ENCODE results near the gene PAK5.

Gene PAK5

DNA sequence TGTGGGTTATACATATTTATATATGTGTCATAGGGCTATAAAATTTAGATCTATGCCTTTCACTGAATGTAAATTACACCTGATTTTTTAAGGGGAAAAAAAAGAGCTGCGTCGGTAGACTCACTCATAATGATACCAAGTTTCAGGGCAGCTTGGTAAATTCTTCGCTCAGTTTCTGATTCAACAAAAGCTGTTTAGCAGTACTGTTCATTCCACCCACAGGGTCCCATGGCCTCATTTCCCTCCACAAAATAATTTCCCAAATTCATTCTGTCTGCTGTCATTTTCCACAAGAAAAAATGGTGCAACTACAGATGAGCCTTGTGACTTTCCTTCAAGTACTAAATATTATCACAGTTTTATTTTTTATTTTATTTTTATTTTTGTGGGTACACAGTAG lies 63.7 kb downstream of the PAK5 start:
- FAIRE-seq = no peak

- no peak for FAIRE-seq
These were observed 68.9 kb downstream of the PAK5 start for GRCh38 chr20:9769954-9770353.

DNA sequence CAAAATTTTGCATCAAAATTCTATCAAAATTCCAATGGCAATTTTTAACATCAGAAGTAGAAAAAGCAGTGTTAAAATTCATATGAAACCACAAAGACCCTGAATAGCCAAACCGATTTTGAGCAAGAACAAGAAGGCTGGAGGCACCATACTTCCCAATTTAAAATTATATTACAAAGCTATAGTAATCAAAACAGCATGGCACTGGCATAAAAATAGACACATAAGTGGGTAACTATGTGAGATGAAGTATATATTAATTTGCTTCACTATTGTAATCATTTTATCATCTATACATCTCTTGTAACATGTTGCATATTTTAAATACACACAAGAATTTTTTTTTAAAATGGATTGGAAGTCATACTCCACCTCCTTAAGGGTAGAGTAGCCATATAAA lies 77.4 kb downstream of the PAK5 start:
- no peak for FAIRE-seq

DNA sequence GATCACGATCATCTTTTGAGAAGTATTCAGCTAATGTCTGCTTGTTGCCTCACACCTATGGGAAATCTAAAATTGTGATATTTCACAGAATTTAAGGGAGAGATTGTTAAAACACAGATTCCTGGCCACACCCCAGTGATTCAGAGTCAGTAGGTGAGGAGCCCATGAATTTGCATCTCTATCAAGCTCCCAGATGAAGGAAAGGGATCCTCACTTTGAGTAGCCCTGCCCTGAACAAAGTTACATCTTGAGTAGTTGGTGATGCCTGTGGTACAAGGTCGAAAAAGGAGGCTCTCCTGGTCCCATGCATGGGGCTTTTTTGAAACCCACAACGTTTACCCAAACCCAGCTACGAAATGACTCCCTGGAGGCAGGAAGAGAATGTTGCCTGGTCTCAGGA lies 79.5 kb downstream of the PAK5 start:
- FAIRE-seq = no peak

GRCh38 chr20:9758752-9759151 lies 80.1 kb downstream of the PAK5 start:
- FAIRE-seq = no peak

- no peak for FAIRE-seq
These were observed 82.2 kb downstream of the PAK5 start for GRCh38 chr20:9756660-9757059.

DNA sequence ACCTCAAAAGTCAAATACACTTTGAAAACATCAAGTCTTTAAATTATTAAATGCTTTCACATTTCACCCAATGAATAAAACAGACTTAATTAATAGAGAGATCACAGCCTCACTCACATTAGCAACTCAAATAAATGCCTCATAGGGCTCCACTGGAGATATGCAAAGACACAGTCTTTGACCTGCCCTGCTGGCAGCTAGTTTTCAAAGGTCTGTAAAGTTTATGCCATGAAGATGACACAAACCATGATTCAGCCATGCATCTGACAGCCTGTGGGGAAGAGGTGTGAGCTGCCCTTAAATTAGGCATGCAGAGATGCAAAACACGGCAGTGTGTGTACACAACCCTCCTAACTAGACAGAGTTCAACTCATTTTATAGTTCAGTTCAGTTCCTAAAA lies 83.6 kb downstream of the PAK5 start:
- no peak for FAIRE-seq

GRCh38 chr20:9744551-9744950 lies 94.3 kb downstream of the PAK5 start:
- no peak for FAIRE-seq

- FAIRE-seq = no peak
These were observed 95.0 kb downstream of the PAK5 start for GRCh38 chr20:9743871-9744270.

- FAIRE-seq = no peak
These were observed 96.1 kb downstream of the PAK5 start for GRCh38 chr20:9742821-9743220.

DNA sequence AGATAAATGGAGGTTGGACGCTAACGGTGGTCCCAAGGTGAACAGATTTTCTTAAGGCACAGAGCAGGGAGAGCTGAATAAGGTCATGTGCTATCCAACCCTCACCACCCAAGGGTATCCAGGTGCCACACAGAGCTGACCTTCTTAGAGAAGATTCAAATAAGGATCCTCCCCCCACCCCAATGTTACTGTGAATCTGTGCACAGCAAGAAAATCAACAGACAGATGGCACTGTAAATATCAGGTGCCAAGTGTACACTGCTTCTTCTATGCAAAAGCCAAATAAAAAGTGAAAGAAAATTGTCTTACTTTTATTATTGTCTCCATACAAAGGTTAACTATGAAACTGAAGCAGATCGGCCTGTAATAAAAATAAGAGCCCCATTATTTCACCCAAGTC lies 96.9 kb downstream of the PAK5 start:
- FAIRE-seq = no peak

GRCh38 chr20:9740486-9740885 lies 98.4 kb downstream of the PAK5 start:
- no peak for FAIRE-seq

- no peak for FAIRE-seq
These were observed 98.9 kb downstream of the PAK5 start for GRCh38 chr20:9739991-9740390.

- no peak for FAIRE-seq
These were observed 102.5 kb downstream of the PAK5 start for GRCh38 chr20:9736373-9736772.

DNA sequence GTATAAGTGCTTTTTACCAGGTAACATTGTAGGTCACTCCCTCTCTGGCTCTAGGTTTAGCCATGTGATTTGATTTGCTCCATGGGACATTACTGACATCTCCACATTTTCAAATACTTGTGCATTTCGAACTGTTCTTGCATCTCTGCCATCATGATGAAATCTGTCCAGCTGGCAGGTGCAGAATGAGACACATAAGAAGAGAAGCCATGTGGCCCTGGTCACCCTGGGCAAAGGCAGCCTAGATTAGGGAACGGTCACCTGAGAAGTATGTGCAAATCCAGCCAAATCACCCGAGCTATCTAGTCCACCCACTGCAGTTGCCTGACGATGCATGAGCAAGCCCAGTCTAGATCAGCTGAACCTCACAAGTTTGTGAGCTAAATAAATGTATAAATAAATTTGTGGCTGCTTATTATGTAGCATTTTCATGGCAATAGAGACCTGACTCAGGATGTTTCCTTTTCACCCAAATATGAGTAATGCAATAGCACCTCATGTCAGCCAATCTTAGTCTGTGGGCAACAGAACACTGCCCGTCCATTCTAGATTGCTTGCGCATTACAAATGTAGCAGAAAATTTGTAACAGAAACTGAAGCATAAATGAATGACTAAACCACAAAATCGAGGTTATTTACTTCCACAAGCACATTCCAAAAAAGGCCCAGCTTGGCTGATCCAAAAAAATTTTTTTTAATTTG lies 115.2 kb downstream of the PAK5 start:
- no peak for FAIRE-seq

DNA sequence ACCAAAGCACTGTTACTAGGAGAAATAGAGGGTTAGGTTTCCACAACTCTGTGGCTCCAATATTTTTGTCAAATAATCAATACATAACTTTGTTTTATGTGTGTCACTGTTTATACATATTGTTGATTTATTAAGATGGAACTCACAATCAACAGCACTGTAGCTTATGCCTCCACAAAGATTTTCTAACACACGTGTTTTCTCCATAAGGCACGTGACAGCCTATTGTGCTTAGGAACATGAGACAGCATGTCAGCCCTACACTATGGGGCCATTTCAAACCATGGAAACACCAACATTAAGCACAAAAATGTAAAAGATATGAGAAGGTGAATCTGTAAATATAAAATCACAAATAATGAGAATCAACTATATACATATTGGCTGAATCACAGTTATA lies 127.0 kb downstream of the PAK5 start:
- no peak for FAIRE-seq

- no peak for FAIRE-seq
These were observed 128.2 kb downstream of the PAK5 start for GRCh38 chr20:9710685-9711084.

- no peak for FAIRE-seq
These were observed 133.0 kb downstream of the PAK5 start for GRCh38 chr20:9705722-9706476.

DNA sequence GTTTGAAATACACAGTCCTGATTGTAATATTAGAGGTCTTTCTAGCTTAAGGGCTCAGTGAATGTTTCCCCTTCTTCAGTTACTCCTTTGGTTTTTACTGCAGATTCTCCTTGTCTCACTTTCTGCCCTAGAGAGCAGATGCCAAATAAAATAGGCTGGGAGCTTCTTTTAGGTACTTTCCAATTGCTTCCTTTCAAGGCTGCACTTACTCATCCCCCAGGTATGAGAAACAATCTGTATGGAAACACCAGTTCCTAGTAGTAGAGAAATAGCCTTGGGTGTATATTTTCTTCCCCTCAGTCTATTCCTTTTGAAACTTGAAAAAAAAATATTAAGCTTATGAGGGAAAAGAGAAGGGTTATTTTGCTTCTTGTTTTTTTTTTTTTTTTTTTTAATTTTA lies 139.7 kb downstream of the PAK5 start:
- no peak for FAIRE-seq

DNA sequence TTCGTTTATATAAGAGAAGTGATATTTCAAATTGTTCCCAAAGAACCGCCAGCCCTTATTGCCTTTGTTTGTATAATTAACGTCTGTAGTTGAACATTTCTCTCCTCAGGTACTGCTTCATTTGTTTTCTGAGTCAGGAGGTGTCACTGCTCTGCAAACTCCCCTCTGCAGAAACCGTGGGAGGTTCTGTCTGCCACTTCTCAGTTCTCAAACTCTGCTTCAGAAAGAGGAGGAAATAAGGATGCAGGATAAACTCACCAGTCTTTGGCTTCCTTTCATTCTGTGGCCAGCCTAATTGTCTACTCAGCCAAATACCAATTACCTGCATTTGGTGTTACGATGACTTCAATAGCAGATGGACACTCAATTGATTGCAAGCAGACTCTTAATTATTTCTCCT lies 149.8 kb downstream of the PAK5 start:
- no peak for FAIRE-seq

GRCh38 chr20:9686866-9687265 lies 152.0 kb downstream of the PAK5 start:
- no peak for FAIRE-seq

GRCh38 chr20:9686455-9686854 lies 152.4 kb downstream of the PAK5 start:
- no peak for FAIRE-seq

- FAIRE-seq = no peak
These were observed 152.9 kb downstream of the PAK5 start for GRCh38 chr20:9686001-9686400.

- no peak for FAIRE-seq
These were observed 153.9 kb downstream of the PAK5 start for GRCh38 chr20:9685011-9685410.

GRCh38 chr20:9677100-9677623 lies 161.7 kb downstream of the PAK5 start:
- FAIRE-seq = no peak

Data from islet of Langerhans (tissue), 1 donor.